Hepatocyte (in vitro differentiated cells): ENCODE measurements around the gene SNX24.

ENCODE experiments used
- CTCF ChIP-seq: fragments of 200-600 bp; sonication (generic); IDR thresholded peaks from 2 replicates; pipeline ENCODE4 v1.5.1; 2016; ENCODE audit warnings: antibody characterized with exemption, mild to moderate bottlenecking; ENCODE audit not compliant: poor library complexity
- EZH2 ChIP-seq: fragments of 200-600 bp; sonication (generic); IDR thresholded peaks from 2 replicates; pipeline ENCODE4 v1.6.1; 2016; ENCODE audit warnings: antibody characterized with exemption, mild to moderate bottlenecking, borderline replicate concordance

- TF ChIP-seq EZH2 = no peak
- TF ChIP-seq CTCF = no peak
Observed at GRCh38 chr5:122985954-122986721, 140.7 kb downstream of the SNX24 start.
